SHP77 treated with DMSO at 0.1 percent for 48 hours (cell line): ENCODE measurements around the gene GATA3.

Source experiments
- DNase-seq: peaks from one replicate; lab custom pipeline; 2025; lab: John Stamatoyannopoulos, UW

The GATA3 gene

DNA sequence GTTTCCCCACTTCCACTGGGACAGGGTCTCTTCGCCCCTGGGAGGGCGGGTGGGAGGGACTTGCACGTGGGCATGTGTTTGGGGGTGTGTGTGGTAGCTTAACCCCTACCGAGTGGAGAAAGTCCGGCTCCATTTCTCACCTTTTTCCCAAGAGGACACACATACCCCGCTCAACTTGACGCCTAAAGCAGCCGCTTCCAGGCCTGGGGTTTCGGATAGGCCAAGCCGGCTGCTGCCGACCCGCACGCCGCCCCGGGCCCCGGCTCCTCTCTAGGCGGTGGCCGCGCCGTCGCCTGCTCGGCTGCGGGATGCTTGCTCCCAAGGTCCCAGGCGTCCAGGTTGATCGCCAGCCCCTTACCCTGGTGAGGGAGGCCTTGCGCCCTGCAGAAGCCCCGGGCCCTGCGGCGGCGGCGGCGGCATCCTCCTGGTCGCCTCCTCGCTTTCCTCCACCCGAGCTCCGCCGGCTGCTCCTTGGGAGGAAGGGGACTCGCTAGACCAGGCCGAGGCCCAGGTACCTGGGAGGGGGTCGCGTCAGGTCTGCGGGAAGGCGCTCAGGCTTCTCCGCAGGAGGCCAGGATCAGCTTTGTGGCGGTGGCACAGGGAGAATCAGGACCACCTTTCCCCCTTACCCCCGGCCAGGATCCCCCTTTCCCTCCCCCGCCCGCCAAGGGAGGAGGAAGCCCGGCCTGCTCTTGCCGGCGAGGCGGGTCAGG is 3.2 kb upstream of the GATA3 start:
- no peak for DNase-seq

DNA sequence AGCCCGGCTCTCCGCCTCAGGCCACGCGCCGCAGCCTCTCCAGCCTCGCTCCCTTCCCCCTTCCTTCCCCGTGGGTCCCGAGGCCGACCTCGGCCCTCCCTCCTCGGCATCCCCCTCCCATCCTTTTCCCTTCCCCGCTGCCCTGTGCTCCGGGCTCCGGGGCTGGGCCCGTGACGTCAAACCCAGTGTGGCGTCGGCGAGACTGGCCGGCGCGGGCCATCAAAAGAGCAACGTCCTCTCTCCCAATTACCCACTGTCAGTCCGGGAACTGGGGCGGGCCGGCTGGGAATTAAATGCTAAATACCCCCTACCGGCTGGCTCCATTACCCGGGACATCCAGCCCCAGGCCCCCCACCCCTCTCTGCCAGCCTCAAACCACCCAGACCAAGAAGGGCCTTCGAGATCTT is 2.6 kb upstream of the GATA3 start:
- no peak for DNase-seq

DNA sequence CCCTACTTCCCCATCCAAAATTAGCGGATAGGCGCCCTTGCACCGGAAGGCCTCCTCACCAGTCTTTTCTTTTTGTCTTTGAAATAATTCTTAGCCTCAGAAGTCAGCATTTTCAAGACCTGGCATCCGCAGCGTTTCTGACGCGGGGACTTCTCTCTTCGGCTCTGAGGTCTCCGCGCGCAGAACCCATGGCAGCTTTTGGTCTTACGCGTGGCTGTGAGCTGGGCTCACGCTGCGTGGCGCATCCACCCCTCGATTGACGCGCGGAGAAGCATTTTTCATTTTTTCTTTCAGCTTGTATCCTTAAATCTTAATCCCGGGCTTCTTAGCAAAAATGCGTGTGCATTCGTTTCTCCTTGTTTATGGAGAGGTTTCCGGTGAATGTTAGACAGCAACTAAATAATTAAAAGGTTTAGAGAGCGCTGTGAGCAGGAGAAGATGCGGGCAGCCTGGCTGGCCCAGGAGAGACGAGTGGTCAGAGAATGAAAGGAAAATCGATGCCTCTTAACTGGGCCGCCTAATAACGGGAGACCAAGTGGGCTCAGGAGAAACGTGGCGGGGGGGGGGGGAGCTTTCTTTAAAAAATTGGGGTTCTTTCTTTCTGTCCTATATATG is 2.0 kb upstream of the GATA3 start:
- DNase-seq: no peak

DNA sequence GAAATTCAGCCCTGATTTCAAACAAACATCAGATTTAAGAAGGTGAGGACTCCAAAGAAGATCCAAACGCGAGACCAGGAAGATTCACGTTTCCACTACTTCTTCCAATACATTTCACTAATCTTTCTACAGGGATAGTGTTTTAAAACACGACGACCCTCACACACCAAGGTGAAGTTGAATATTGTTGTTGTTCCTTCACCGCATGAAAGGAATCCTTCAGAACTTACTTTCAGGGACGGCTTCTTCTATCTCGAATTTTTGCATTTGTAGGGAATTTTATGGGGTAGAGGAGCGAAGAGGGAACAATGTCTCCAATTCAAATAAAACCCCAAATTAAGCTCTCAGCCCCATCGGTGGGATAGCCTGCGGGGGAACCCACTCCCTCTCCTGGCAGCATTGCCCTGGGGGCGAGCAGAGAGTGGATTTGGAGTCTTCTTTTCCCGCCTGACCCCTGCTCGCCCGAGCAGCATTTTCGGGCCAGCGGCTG is 1.5 kb upstream of the GATA3 start:
- DNase-seq: no peak

DNA sequence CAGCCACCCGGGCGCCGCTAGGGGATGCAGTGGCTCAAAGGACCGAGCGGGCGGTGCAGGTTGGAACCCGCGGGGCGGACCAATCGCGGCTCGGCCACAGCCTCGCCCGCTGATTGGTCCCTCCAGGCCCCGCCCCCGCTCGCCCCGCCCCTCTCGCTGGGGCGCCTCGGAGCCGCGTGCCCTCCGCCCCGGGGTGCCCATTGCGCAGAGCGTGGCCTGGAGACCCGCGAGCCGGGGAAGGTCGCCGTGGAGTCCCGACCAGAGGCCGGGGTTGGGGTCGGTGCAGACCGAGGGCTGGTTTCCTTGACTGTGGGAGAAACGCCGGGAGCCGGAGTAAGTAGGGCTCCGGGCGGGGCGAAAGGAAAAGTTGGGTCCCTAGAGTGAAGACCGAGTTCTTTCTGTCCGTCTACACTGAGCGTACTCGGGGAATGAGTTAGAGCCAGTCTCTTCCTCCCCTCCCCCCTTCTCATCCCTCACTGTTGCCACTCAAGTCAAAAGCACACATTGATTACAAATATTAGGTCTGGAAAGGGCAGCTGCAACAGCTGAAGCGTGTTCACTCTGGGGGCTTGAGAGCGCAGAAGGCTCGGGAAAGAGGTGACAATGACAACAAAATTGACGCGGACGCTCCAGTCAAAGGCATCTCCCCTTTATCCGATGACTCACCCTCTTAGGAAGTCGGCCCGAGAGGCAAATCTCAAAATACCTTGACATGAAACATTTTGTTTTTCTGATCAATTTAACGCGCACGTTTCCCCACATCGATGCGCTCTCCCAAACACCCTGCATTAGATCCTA is 843 bp upstream of the GATA3 start:
- no peak for DNase-seq

DNA sequence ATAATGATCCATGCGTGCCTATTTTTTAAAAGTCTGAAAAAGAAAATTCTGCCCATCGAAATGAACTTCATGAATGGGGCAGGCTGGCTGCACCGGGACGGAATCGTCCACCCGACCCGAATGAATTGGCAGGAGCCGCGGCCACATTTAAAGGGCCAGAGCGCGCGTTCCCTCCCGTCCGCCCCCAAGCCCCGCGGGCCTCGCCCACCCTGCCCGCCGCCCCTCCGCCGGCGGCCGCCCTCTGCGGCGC is 319 bp upstream of the GATA3 start:
- no peak for DNase-seq

DNA sequence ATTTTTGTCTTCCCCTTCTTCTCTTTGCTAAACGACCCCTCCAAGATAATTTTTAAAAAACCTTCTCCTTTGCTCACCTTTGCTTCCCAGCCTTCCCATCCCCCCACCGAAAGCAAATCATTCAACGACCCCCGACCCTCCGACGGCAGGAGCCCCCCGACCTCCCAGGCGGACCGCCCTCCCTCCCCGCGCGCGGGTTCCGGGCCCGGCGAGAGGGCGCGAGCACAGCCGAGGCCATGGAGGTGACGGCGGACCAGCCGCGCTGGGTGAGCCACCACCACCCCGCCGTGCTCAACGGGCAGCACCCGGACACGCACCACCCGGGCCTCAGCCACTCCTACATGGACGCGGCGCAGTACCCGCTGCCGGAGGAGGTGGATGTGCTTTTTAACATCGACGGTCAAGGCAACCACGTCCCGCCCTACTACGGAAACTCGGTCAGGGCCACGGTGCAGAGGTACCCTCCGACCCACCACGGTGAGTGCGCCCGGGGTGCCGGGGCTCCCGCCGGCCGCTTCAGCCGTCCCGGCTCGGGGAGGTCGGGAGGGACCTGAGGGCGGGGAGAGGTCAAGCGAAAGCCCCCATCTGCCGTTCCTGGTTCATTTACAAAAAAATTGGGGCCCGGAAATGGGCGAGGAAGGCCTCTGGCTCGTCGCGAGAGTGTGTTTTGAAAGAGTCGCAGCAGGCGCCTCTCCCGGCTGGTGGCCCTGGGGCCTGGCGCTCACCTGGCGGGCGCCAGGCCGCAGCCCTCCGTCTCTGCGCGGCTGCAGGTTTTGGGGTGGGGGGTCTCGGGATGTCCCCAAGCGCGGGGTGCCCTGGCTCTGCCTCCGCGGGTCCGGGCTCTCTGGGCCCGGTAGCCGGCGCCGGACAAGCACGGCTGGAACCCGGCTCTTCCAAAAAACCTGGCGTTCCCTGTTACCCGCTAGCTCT is 1.2 kb downstream of the GATA3 start:
- DNase-seq: no peak

DNA sequence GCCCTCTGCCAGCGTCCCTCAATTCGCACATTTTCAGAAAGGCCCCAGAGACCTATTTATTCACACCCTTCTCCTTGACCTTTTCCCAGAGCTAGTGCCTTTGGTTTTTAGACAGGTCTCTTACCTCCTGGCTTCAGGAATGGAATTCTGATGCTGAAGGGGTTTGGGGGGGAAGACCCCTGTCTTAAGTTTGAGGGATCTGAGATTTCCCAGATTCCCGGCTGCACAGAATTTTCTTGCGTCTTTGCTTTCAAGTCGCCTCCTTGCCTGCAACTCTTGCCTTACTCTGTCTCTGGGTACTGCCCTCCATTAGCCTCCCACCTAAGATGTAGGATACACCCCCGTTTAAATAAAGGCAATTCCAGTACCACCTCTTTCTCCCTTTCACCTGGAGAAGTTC is 1.9 kb downstream of the GATA3 start:
- DNase-seq: no peak

DNA sequence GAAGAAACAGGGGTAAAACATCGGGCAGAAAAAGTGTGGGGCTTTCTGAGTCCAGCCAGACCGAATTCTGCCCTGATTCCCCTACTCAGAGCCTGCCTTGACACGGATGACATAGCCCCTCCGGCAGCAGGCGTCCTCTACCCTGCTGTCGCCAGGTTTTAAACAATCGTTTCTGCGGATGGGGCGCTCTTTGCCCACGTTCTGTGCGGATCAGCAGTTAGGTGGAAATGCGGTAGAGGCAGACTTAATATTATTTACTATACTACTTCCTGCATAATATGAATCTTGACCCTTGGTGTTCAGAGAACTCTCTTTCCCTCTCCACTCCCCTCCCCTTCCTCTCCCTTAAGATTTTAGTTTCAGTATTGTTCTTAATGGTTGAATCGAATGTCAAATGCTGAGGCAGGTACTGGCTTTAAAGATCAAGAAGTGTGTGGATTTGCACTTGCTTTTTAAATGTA is 2.4 kb downstream of the GATA3 start:
- no peak for DNase-seq

DNA sequence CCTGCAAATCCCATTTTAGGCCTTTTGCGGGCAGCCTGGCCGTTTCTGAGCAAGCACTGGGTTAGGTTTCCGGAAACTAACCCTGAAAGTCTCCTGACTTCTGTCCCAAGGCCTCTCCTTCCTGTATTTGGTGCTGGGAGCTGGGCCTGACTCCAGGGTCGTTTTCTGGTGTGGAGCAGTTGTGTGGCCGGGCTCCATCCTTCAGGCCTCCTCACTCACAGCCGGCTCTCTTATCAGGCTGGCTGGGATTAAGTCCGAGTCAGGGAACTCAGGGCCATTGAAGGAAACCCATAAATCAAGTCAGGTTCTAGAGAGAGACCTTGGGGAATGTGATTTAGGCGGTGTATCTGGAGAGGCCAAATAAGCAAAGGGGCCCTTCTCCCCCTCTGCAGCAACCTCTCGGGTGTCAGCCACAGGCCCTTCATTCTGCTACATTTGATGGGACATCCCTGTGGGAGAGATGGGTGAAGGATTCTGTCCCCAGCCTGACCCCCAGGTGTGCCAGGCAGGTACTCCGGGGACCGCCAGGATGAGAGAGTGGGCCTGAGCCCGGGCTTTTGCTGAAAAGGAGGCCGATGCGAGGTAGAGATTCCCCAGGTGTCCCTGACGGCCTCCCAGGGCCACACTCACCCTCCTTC is 3.3 kb downstream of the GATA3 start:
- DNase-seq: no peak

DNA sequence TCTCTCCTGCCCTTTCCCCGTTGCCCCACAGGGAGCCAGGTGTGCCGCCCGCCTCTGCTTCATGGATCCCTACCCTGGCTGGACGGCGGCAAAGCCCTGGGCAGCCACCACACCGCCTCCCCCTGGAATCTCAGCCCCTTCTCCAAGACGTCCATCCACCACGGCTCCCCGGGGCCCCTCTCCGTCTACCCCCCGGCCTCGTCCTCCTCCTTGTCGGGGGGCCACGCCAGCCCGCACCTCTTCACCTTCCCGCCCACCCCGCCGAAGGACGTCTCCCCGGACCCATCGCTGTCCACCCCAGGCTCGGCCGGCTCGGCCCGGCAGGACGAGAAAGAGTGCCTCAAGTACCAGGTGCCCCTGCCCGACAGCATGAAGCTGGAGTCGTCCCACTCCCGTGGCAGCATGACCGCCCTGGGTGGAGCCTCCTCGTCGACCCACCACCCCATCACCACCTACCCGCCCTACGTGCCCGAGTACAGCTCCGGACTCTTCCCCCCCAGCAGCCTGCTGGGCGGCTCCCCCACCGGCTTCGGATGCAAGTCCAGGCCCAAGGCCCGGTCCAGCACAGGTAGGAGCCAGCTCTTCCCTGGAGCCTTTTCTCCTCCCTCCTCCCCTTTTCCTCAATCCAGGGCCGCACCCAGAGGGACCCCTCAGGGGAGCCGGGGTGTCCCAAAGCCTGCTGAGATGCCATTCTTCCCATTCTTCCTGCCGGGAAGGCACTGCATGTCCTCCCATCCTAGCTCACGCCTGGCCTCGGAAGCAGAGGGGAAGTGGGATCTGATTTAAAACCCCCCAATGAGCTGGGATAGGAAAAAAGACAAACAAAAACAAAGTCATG is 4.0 kb downstream of the GATA3 start:
- no peak for DNase-seq

DNA sequence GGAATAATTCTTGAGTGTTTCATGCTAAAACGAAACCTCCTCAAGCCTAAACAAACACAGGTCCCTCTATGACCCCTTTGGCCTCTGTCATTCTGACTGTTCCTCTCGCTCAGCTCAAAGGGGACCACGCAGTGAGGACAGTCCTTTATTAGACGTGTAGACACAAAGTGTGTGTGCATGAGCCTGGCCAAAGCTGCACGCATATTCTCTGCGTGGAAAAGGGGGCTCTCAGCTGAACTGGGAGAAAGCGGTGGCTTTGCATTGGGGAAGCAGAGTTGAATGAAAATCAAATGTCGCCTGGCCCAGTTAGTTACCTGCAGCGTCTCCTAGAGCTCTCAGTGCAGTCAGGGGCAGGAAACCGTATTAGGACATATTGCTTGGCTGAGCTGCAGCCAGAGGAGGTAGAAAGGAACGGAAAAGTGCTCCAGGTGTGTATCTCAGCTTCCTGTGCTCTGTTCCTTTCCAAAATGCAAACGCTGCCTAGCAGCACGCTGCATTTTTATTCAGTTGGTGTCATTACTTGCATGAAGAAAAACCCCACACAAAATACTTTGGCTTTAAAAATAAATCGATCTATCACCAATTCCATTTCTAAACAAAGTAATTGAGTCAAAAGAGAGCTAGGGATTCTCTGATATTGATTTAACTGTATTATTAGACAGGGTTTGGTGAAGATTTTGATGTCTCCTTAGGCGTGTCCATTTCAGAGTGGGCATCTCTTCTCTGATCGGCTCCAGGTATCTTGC is 4.9 kb downstream of the GATA3 start:
- DNase-seq: no peak

DNA sequence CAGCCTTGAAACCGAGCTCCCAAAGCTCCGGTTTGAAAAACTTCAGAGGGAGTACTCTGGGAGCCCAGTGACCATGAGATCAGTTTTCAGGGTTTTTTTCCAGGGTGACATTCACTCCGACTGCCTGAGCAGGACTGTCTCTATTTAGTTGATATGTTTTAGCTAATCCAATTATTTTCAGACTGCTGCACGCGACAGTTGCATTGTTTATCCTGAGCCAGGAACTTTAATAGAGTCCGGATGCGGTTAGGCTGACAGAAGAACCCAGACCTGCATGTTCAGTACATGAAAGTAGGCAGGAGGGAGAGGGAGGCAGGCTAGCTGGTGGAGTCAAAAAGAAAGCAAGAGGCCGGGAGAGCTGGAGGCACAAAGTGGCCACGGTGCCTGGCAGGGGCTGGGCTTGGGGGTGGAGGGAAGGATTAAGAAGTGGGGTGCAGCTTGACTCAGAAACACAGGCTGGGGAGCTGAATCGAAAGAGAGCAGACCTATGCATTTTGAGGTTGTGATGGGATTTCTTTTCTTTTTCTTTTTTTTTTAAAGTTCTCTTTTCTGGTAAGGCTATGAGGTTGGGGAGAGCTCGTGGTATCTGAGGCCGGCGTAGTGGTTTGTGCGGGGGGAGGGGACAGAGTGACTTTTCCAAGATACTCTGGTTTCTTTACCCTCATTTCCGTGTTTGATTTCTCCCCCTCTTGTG is 5.7 kb downstream of the GATA3 start:
- DNase-seq: no peak

DNA sequence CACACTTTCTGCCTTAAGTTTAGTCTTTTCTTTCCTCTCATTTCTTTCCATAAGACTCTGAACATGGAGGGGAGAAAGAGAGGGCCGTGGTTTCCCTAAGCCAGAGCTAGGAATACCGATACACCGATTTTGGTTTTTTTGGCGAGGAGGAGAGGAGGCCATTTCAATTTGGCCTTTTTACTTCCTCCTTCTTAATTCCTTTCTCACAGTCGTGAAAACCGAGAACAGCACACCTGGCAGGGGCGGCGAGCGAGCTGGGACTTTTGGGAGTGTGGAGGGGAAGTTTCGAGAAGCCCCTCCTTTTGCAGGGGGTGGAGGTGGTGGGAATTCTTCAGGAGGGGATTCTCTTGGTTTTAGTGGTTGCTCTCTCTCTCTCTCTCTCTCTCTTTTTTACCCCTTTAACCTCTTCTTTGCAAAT is 6.2 kb downstream of the GATA3 start:
- DNase-seq: no peak

DNA sequence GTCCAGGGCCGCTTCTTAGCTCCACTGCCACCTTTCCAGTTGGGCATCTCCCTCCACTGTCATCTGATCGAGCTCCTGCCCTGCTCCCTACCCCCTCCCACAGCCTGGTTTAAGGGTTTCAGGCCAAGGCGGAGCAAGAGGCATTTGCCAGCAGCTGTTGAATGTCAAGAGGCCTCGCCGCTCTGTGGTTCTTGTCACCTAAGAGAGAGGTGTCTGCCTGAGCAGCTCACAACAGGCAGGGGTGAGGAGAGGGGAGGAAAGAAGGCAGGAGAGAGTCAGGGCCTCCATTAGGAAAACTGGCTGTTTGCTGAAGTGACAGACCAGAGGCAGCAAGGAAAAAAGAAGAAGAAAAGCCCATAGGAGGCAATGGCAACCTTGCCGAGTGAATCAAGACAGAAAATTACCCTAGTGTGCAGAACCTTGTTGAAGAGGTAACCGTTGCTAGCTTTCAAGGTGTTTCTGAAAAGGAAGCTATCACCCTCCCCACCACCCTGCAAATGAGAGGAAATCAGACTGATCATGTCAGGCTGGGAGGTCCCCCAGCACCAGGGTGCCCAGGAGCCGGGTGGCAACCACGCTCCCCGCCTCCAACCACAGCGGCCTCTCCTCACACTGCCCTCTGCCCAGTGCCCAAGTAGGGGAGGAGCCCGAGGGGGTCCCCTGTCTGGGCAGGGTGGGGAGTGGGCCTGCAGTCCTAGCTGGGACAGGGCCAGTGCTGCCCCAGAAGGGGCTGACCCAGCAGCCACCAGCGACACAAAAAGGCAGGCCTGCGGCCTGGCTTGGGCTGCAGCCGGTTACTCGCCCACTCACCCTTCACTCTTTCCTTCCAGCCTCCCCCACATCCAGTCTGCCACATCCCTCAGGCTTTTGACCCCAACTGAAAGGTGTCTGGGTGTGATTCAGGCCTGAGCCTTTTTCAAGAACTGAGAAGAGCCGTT is 7.1 kb downstream of the GATA3 start:
- no peak for DNase-seq

DNA sequence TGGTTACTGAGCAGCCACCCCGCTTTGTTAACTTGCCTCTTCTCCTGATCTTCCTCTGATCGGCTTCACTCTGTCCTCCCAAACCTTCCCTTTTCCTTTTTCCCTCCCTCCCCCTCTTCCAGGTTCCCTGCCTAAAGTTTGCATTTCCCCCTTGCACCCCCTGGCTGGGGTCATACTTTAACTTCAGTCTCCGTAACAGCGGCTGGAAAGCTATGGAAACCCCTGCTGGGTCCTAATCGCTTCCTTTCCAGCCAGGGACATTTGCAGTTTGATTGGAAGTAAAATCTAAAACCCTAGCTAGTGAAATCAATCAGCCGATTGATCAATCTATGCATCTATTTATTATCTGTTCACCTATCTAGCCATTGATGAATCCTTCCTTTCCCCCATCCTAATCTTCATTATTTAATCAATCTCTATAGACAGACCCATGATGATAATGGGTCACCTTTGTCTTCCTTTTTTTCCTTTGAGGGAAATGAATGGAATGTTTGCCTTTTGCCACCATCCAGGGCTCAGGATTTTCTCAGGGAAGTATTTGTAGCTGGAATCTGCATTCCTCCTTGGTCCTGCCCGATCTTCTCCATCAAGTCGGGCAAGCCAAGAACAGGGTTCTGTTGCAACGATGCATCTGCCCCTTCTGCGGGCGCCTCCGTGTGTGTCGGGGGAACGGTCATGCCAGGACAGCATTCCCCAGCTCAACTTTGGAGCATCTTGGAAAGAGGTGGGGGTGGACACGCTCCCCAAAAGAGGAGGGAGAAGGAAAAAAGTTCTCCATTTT is 8.8 kb downstream of the GATA3 start:
- no peak for DNase-seq

DNA sequence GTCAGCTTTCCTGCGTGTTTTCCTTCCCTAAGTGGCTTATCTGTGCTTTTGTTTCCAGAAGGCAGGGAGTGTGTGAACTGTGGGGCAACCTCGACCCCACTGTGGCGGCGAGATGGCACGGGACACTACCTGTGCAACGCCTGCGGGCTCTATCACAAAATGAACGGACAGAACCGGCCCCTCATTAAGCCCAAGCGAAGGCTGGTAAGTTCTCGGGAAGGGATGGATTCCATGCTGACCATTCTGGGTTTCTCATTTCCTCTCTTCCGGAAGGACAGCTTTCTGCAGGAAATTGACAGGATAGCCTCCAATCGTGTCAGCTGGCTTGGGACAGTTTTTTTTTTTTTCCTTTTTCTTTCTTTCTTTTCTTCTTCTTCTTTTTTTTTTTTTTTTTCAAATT is 9.4 kb downstream of the GATA3 start:
- DNase-seq: no peak
